DND-41 (cell line): Measurements from ENCODE around the gene PLEKHA5.

Experiments used
- ATAC-seq: fragments of 200-7000 bp; cut with Tn5 transposase; 3 replicates; pipeline ENCODE4 v1.9.1; 2021; ENCODE audit warnings: low read depth; ENCODE audit not compliant: insufficient read depth
- DNase-seq: peaks from one replicate; pipeline ENCODE4 v3.0.0-alpha.2; 2020
- H2AFZ ChIP-seq: 2 replicates; pipeline ENCODE4 v1.6.0; 2012; ENCODE audit warnings: low read depth, low read length
- H3K27ac ChIP-seq: 2 replicates; pipeline ENCODE4 v1.5.1; 2012; ENCODE audit warnings: low read length, inconsistent platforms
- H3K27me3 ChIP-seq: fragments of 200-600 bp; sonication (generic); 2 replicates; pipeline ENCODE4 v1.6.0; 2012; ENCODE audit warnings: low read length, mild to moderate bottlenecking, inconsistent platforms; ENCODE audit not compliant: insufficient read depth, poor library complexity
- H3K36me3 ChIP-seq: 2 replicates; pipeline ENCODE4 v1.5.1; 2012; ENCODE audit warnings: low read length, inconsistent platforms; ENCODE audit not compliant: insufficient read depth
- H3K4me1 ChIP-seq: 2 replicates; pipeline ENCODE4 v1.5.1; 2012; ENCODE audit warnings: mild to moderate bottlenecking, low read length; ENCODE audit not compliant: insufficient read depth
- H3K4me2 ChIP-seq: 2 replicates; pipeline ENCODE4 v1.6.0; 2012; ENCODE audit warnings: mild to moderate bottlenecking, moderate library complexity, low read length, inconsistent platforms; ENCODE audit not compliant: insufficient read depth
- H3K4me3 ChIP-seq, 2 experiments: fragments of 200-600 bp in 1 of 2; shearing (Covaris generic) in 1 of 2; 2 replicates each; pipeline ENCODE4 v1.5.1; 2012 to 2016; ENCODE audit warnings: inconsistent platforms in 2 of 2, low read length in 2 of 2, mild to moderate bottlenecking in 2 of 2, low read depth in 1 of 2, moderate library complexity in 1 of 2
- H3K79me2 ChIP-seq: 2 replicates; pipeline ENCODE4 v1.6.0; 2012; ENCODE audit warnings: low read length, inconsistent platforms; ENCODE audit not compliant: insufficient read depth
- H3K9ac ChIP-seq: 2 replicates; pipeline ENCODE4 v1.6.0; 2012; ENCODE audit warnings: low read depth, mild to moderate bottlenecking, inconsistent platforms, low read length, moderate library complexity
- H3K9me3 ChIP-seq: 2 replicates; pipeline ENCODE4 v1.5.1; 2012; ENCODE audit warnings: low read length, moderate library complexity, mild to moderate bottlenecking, inconsistent platforms; ENCODE audit not compliant: insufficient read depth, severe bottlenecking
- H4K20me1 ChIP-seq: 2 replicates; pipeline ENCODE4 v1.6.0; 2012; ENCODE audit warnings: low read length; ENCODE audit not compliant: insufficient read depth
- CTCF ChIP-seq: IDR thresholded peaks from 2 replicates; pipeline ENCODE4 v1.5.1; 2012; ENCODE audit warnings: borderline replicate concordance, low read length, moderate library complexity, mild to moderate bottlenecking; ENCODE audit not compliant: poor library complexity, severe bottlenecking; ENCODE audit errors: extremely low read depth
- EZH2 ChIP-seq: IDR thresholded peaks from 3 replicates; pipeline ENCODE4 v1.6.1; 2012; ENCODE audit warnings: borderline replicate concordance, low read depth, mild to moderate bottlenecking, moderate library complexity, low read length, inconsistent platforms; ENCODE audit not compliant: severe bottlenecking

The PLEKHA5 gene

DNA sequence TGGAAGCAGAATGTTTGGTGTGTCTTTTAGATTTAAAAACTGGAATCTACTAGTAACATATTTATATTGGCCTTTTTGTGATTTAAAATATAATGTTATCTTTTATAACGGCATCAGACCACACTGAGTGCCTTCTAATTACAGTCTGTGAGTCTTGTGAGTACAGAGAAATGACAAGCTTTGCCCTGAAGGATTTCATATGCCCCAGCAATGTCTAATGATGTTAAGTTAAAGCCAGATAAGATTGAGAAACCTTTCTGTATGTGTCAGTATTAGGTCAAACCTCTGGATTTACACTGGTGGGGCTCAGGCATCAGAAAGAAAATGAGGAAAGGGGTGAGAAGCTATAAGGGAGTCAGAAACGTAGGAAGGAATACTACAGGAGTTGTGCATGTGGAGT is 25.2 kb downstream of the PLEKHA5 start:
- no peak for ATAC-seq
- H3K9ac ChIP-seq = no peak overlapping the region
- TF ChIP-seq EZH2 = no peak
- TF ChIP-seq CTCF = no peak
- no peak overlapping the region for H3K4me3 ChIP-seq
- H3K36me3 ChIP-seq = peaks cover 1% of the 10 kb centered on the region
- H4K20me1 ChIP-seq = no peaks in the 10 kb centered on the region
- no peak overlapping the region for H3K27ac ChIP-seq
- DNase-seq = no peak
- no peaks in the 10 kb centered on the region for H3K4me1 ChIP-seq
- H2AFZ ChIP-seq = no peak overlapping the region
- peaks cover 4% of the 10 kb centered on the region; the same call in 1 of the 2 replicates for H3K79me2 ChIP-seq
- no peak overlapping the region for H3K4me2 ChIP-seq
- no peaks in the 10 kb centered on the region for H3K27me3 ChIP-seq
- H3K9me3 ChIP-seq = no peaks in the 10 kb centered on the region

- H3K9ac ChIP-seq = no peak overlapping the region
- no peak overlapping the region for H3K4me2 ChIP-seq
- H3K4me3 ChIP-seq = no peak overlapping the region
- DNase-seq = no peak
- H3K79me2 ChIP-seq = peaks cover 4% of the 10 kb centered on the region; the same call in 1 of the 2 replicates
- no peaks in the 10 kb centered on the region for H3K4me1 ChIP-seq
- no peak overlapping the region for H3K27ac ChIP-seq
- no peaks in the 10 kb centered on the region for H3K27me3 ChIP-seq
- no peaks in the 10 kb centered on the region for H3K9me3 ChIP-seq
- H4K20me1 ChIP-seq = no peaks in the 10 kb centered on the region
- no peak overlapping the region for H2AFZ ChIP-seq
- ATAC-seq = no peak
- no peak for TF ChIP-seq CTCF
- TF ChIP-seq EZH2 = no peak
- H3K36me3 ChIP-seq = no peaks in the 10 kb centered on the region
Measured at GRCh38 chr12:19155981-19156734, 26.6 kb downstream of the PLEKHA5 start.

DNA sequence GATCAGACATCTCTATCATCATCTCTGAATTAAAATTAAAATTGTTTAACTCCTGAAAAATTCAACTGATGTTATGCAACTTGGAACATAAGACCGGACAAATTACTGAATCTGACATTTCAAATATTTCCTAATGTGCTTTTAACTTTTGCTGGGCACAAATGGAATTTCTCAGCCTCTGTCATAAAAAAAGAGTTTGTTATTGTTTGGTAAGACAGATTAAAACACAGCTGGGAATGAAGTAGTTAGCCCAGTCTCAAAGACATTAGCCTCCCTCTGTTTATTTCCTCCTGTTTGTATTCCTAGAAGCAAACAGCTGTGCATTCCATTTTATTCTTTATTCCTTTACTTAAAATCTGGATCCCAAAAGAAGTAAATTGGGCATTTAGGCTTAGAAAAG is 29.4 kb downstream of the PLEKHA5 start:
- no peak overlapping the region for H3K4me3 ChIP-seq
- H3K79me2 ChIP-seq = no peaks in the 10 kb centered on the region
- DNase-seq (no peak), ATAC-seq (no peak)
- TF ChIP-seq CTCF (no peak), EZH2 (no peak)
- H3K4me1 ChIP-seq = no peaks in the 10 kb centered on the region
- H3K36me3 ChIP-seq = no peaks in the 10 kb centered on the region
- no peak overlapping the region for H2AFZ ChIP-seq
- H3K4me2 ChIP-seq = no peak overlapping the region
- H3K9ac ChIP-seq = no peak overlapping the region
- H3K9me3 ChIP-seq = no peaks in the 10 kb centered on the region
- H3K27me3 ChIP-seq = no peaks in the 10 kb centered on the region
- H3K27ac ChIP-seq = no peak overlapping the region
- H4K20me1 ChIP-seq = no peaks in the 10 kb centered on the region
